A549 (cell line): ENCODE measurements around the gene GRIA2. TPM values are rescaled to one million over a fixed set of nuclear protein-coding genes. Genes with fewer than 3 reads are reported as not detected.

ENCODE experiments used
- ATAC-seq, 2 experiments: fragments of 200-7000 bp in 1 of 2; fragments of >200 bp in 1 of 2; cut with Nextera tagmentation in 1 of 2; cut with Tn5 transposase in 1 of 2; 3 replicates each; pipeline versions ENCODE4 v1.8.0 to v1.9.1; 2018 to 2020; ENCODE audit warnings: mild to moderate bottlenecking in 1 of 2, moderate library complexity in 1 of 2
- CTCF ChIA-PET: fragments of 300-600 bp; sonication (Branson Sonifier 250); formaldehyde crosslinking; extraction: SDS; loops from one replicate; lab custom pipeline; 2021; ENCODE audit warnings: antibody characterized with exemption, inconsistent platforms; lab: Yijun Ruan, JAX
- POLR2A ChIA-PET: fragments of 350-600 bp; formaldehyde crosslinking; extraction: SDS; loops from one replicate; lab custom pipeline; 2021; ENCODE audit warnings: antibody characterized with exemption, inconsistent platforms; lab: Yijun Ruan, JAX
- DNase-seq, 2 experiments: peaks; one replicate each; pipeline versions ENCODE4 v3.0.0 to v3.0.0-alpha.2; 2011 to 2016; ENCODE audit warnings: low read depth in 1 of 2, low spot score in 1 of 2
- FAIRE-seq: peaks from 2 replicates; lab custom pipeline; 2011; peaks lifted over from hg19 to GRCh38; lab: Jason Lieb, UNC
- H3K27ac ChIP-seq, 2 experiments: fragments of >200 bp; sonication (Bioruptor Twin); formaldehyde crosslinking; 3 replicates each; pipeline ENCODE4 v1.5.1; 2016 to 2017
- H3K4me1 ChIP-seq: fragments of >200 bp; sonication (Bioruptor Twin); formaldehyde crosslinking; 3 replicates; pipeline ENCODE4 v1.6.1; 2016
- H3K4me2 ChIP-seq: fragments of >200 bp; sonication (Bioruptor Twin); formaldehyde crosslinking; 3 replicates; pipeline ENCODE4 v1.6.1; 2016
- H3K4me3 ChIP-seq: fragments of >200 bp; sonication (Bioruptor Twin); formaldehyde crosslinking; 3 replicates; pipeline ENCODE4 v1.5.1; 2016
- H3K9me3 ChIP-seq: fragments of >200 bp; sonication (Bioruptor Twin); formaldehyde crosslinking; 3 replicates; pipeline ENCODE4 v1.6.1; 2016
- ATOH8 ChIP-seq: fragments of 250-450 bp; sonication (Bioruptor Pico); IDR thresholded peaks from 2 replicates; pipeline ENCODE4 v1.5.0; 2020; ENCODE audit warnings: low read depth, mild to moderate bottlenecking, moderate library complexity
- CHD2 ChIP-seq: fragments of 150-350 bp; IDR thresholded peaks from 2 replicates; pipeline ENCODE4 v1.6.1; 2014; ENCODE audit warnings: low read length; ENCODE audit not compliant: partially characterized antibody
- EHMT2 ChIP-seq: fragments of 200-600 bp; sonication (generic); IDR thresholded peaks from 2 replicates; pipeline ENCODE4 v1.6.1; 2016; ENCODE audit warnings: antibody characterized with exemption, low read depth, mild to moderate bottlenecking, moderate library complexity
- ELK1 ChIP-seq: fragments of 150-350 bp; IDR thresholded peaks from 2 replicates; pipeline ENCODE4 v1.6.1; 2014; ENCODE audit warnings: low read depth, mild to moderate bottlenecking, low read length
- FOSL2 ChIP-seq, 2 experiments: fragments of 450-650 bp in 1 of 2; fragments of >200 bp in 1 of 2; sonication (Bioruptor Twin) in 1 of 2; formaldehyde crosslinking; IDR thresholded peaks; 2 replicates each; pipeline versions ENCODE4 v1.5.0 to v1.6.1; 2016 to 2020; ENCODE audit warnings: mild to moderate bottlenecking in 1 of 2, moderate library complexity in 1 of 2
- HDAC2 ChIP-seq: fragments of 200-600 bp; sonication (generic); IDR thresholded peaks from 2 replicates; pipeline ENCODE4 v1.6.1; 2016
- HES2 ChIP-seq: fragments of >200 bp; sonication (Bioruptor Twin); formaldehyde crosslinking; IDR thresholded peaks from 2 replicates; pipeline ENCODE4 v1.6.1; 2016
- HEYL ChIP-seq: fragments of 250-450 bp; sonication (Bioruptor Pico); IDR thresholded peaks from 2 replicates; pipeline ENCODE4 v1.8.0; 2021; ENCODE audit warnings: mild to moderate bottlenecking, moderate library complexity
- HOXB13 ChIP-seq: fragments of 250-450 bp; sonication (Bioruptor Pico); IDR thresholded peaks from 2 replicates; pipeline ENCODE4 v1.5.0; 2020; ENCODE audit warnings: low read depth, mild to moderate bottlenecking, moderate library complexity
- JUNB ChIP-seq: fragments of >200 bp; sonication (Bioruptor Twin); formaldehyde crosslinking; IDR thresholded peaks from 2 replicates; pipeline ENCODE4 v1.6.1; 2016
- KDM1A ChIP-seq: fragments of 200-600 bp; sonication (generic); IDR thresholded peaks from 2 replicates; pipeline ENCODE4 v1.6.1; 2016; ENCODE audit warnings: low read depth, mild to moderate bottlenecking
- MAFK ChIP-seq: fragments of 450-650 bp; IDR thresholded peaks from 2 replicates; pipeline ENCODE4 v1.6.1; 2014; ENCODE audit not compliant: partially characterized antibody
- MAX ChIP-seq: IDR thresholded peaks from 2 replicates; pipeline ENCODE4 v1.6.1; 2012
- MYC ChIP-seq: IDR thresholded peaks from 2 replicates; pipeline ENCODE4 v1.6.1; 2012; ENCODE audit warnings: mild to moderate bottlenecking, inconsistent platforms, low read length, improper control_type of control experiment, borderline replicate concordance
- NFE2L2 ChIP-seq: fragments of 150-350 bp; conservative IDR thresholded peaks from 2 replicates; pipeline ENCODE4 v1.6.1; 2014; ENCODE audit warnings: low read length
- PHF8 ChIP-seq: fragments of 200-600 bp; sonication (generic); IDR thresholded peaks from 2 replicates; pipeline ENCODE4 v1.6.1; 2016; ENCODE audit warnings: low read depth, mild to moderate bottlenecking, antibody characterized with exemption, moderate library complexity, borderline replicate concordance
- POLR2AphosphoS2 ChIP-seq: conservative IDR thresholded peaks from 2 replicates; pipeline ENCODE4 v1.6.1; 2012; ENCODE audit warnings: low read length, improper control_type of control experiment, inconsistent platforms
- RAD21 ChIP-seq, 2 experiments: fragments of >200 bp in 1 of 2; sonication (Bioruptor Twin) in 1 of 2; formaldehyde crosslinking in 1 of 2; IDR thresholded peaks in 1 of 2; conservative IDR thresholded peaks in 1 of 2; 2 replicates in 1 of 2; 3 replicates in 1 of 2; pipeline ENCODE4 v1.6.1; 2012 to 2018; ENCODE audit warnings: inconsistent platforms in 1 of 2
- RCOR1 ChIP-seq: fragments of 150-350 bp; IDR thresholded peaks from 2 replicates; pipeline ENCODE4 v1.6.1; 2014; ENCODE audit warnings: antibody characterized with exemption, low read length, low read depth
- RFX5 ChIP-seq: fragments of 450-650 bp; IDR thresholded peaks from 2 replicates; pipeline ENCODE4 v1.7.1; 2014; ENCODE audit warnings: antibody characterized with exemption, mild to moderate bottlenecking, moderate library complexity
- SMC3 ChIP-seq: fragments of >200 bp; sonication (Bioruptor Twin); formaldehyde crosslinking; IDR thresholded peaks from 3 replicates; pipeline ENCODE4 v1.6.1; 2018; ENCODE audit warnings: inconsistent platforms
- SREBF2 ChIP-seq: fragments of 450-650 bp; IDR thresholded peaks from 2 replicates; pipeline ENCODE4 v1.6.1; 2014; ENCODE audit warnings: mild to moderate bottlenecking, moderate library complexity
- TFCP2L1 ChIP-seq: fragments of 250-450 bp; sonication (Bioruptor Pico); IDR thresholded peaks from 2 replicates; pipeline ENCODE4 v1.5.0; 2021; ENCODE audit warnings: mild to moderate bottlenecking
- ZC3H11A ChIP-seq: fragments of 450-650 bp; IDR thresholded peaks from 2 replicates; pipeline ENCODE4 v1.6.1; 2014; ENCODE audit warnings: antibody characterized with exemption, mild to moderate bottlenecking
- ZNF302 ChIP-seq: fragments of 250-450 bp; sonication (Bioruptor Pico); IDR thresholded peaks from 2 replicates; pipeline ENCODE4 v1.9.0; 2021; ENCODE audit warnings: inconsistent platforms, mild to moderate bottlenecking, moderate library complexity
- WGBS: methylation state at CpG from one replicate; pipeline ENCODE4 v1.1.6; 2017; ENCODE audit errors: missing lambda C conversion rate; 5-methylcytosine and 5-hydroxymethylcytosine counted together
- polyA plus RNA-seq, 4 experiments: library from polyadenylated mRNA; depleted of rRNA in 3 of 4; stranded (reverse); fragments of >200 nt; fragmentation: RNase III in 1 of 4; extraction: RNeasy Plus Mini Kit Qiagen cat#74134 plus additional on column Dnase treatment in 1 of 4; gene quantifications; 2 replicates in 3 of 4; 3 replicates in 1 of 4; pipeline ENCODE4 v1.2.3, GENCODE V29; 2011 to 2017
- TF ChIP-seq, protein P1 (sequence below): fragments of 250-450 bp; sonication (Bioruptor Pico); IDR thresholded peaks from 2 replicates; pipeline ENCODE4 v1.5.0; 2021; ENCODE audit warnings: mild to moderate bottlenecking, moderate library complexity, borderline replicate concordance
- TF ChIP-seq, protein P2 (sequence below): fragments of >200 bp; sonication (Bioruptor Twin); formaldehyde crosslinking; IDR thresholded peaks from 3 replicates; pipeline ENCODE4 v1.5.1; 2016
- TF ChIP-seq, protein P3 (sequence below): fragments of >200 bp; sonication (Bioruptor Twin); formaldehyde crosslinking; IDR thresholded peaks from 3 replicates; pipeline ENCODE4 v1.6.1; 2016

GRIA2 gene
- polyA plus RNA-seq, 2 of the 4 experiments (the other 2 are of a cell fraction) = 0.08 TPM; not detected in 1

- H3K4me1 ChIP-seq = 0 out of 3 replicates have a peak, but pooled peaks cover 3% of the 10 kb centered on the region
- CTCF ChIA-PET = no interaction called here
- POLR2A ChIA-PET = no interaction called here
- ATAC-seq = no peak
- H3K4me3 ChIP-seq = no peak overlapping the region
- no peak overlapping the region for H3K4me2 ChIP-seq
- DNase-seq = no peak
- WGBS = 94% methylated on average over 3 of the region's 3 CpGs
- FAIRE-seq = no peak
- TF ChIP-seq POLR2AphosphoS2 = no peak
- no peak for TF ChIP-seq HOXB13
- TF ChIP-seq SMC3 = no peak
- TF ChIP-seq ATOH8 = no peak
- no peak for TF ChIP-seq RCOR1
- no peak for TF ChIP-seq EHMT2
- no peak for TF ChIP-seq MAX
- TF ChIP-seq TFCP2L1 (CRISPR knock-in tag) = no peak
- TF ChIP-seq PHF8 = no peak
- TF ChIP-seq HDAC2 = no peak
- TF ChIP-seq SREBF2 = no peak
- no peak for TF ChIP-seq RFX5
- TF ChIP-seq HES2 = no peak
- TF ChIP-seq FOSL2 (IDR thresholded peaks at IDR 0.05) = no peak
- TF ChIP-seq FOSL2 (CRISPR knock-in tag; IDR thresholded peaks at IDR 0.05) = no peak
- TF ChIP-seq MYC = no peak
- TF ChIP-seq, protein P1, sequence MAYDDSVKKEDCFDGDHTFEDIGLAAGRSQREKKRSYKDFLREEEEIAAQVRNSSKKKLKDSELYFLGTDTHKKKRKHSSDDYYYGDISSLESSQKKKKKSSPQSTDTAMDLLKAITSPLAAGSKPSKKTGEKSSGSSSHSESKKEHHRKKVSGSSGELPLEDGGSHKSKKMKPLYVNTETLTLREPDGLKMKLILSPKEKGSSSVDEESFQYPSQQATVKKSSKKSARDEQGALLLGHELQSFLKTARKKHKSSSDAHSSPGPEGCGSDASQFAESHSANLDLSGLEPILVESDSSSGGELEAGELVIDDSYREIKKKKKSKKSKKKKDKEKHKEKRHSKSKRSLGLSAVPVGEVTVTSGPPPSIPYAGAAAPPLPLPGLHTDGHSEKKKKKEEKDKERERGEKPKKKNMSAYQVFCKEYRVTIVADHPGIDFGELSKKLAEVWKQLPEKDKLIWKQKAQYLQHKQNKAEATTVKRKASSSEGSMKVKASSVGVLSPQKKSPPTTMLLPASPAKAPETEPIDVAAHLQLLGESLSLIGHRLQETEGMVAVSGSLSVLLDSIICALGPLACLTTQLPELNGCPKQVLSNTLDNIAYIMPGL (CRISPR knock-in tag) = no peak
- no peak for TF ChIP-seq NFE2L2
- no peak for TF ChIP-seq CHD2
- TF ChIP-seq ZNF302 (CRISPR knock-in tag) = no peak
- no peak for TF ChIP-seq HEYL (CRISPR knock-in tag)
- H3K27ac ChIP-seq = no peak overlapping the region
- H3K9me3 ChIP-seq = no peaks in the 10 kb centered on the region
Measured at GRCh38 chr4:157226601-157227000, 6.1 kb downstream of the GRIA2 start.

DNA sequence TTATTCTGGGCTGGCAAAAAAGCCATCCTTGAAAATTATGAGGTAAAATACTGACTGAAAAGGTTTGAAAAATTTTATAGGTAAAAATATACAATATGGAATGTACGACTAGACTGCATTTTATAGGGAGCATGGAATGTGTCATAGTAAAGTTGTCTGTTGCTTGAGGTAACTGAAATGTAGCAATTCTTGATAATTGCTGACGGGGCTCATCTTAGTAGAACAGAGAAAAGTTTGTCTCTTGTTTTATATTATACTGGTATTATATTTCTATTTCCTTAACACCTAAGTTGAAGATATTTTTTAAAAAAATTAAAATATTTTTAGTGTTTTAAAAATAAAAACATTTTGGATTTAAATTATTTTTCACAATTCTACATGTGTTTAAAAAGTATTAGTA lies 11.0 kb downstream of the GRIA2 start:
- DNase-seq = no peak
- TF ChIP-seq TFCP2L1 (CRISPR knock-in tag) = no peak
- no peak for TF ChIP-seq MYC
- TF ChIP-seq ELK1 = no peak
- TF ChIP-seq MAFK = no peak
- no peak for TF ChIP-seq ZNF302 (CRISPR knock-in tag)
- no peak for TF ChIP-seq KDM1A
- TF ChIP-seq, protein P2, sequence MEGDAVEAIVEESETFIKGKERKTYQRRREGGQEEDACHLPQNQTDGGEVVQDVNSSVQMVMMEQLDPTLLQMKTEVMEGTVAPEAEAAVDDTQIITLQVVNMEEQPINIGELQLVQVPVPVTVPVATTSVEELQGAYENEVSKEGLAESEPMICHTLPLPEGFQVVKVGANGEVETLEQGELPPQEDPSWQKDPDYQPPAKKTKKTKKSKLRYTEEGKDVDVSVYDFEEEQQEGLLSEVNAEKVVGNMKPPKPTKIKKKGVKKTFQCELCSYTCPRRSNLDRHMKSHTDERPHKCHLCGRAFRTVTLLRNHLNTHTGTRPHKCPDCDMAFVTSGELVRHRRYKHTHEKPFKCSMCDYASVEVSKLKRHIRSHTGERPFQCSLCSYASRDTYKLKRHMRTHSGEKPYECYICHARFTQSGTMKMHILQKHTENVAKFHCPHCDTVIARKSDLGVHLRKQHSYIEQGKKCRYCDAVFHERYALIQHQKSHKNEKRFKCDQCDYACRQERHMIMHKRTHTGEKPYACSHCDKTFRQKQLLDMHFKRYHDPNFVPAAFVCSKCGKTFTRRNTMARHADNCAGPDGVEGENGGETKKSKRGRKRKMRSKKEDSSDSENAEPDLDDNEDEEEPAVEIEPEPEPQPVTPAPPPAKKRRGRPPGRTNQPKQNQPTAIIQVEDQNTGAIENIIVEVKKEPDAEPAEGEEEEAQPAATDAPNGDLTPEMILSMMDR = no peak
- no peak for TF ChIP-seq HES2
- no peak for TF ChIP-seq HDAC2
- TF ChIP-seq, protein P3, sequence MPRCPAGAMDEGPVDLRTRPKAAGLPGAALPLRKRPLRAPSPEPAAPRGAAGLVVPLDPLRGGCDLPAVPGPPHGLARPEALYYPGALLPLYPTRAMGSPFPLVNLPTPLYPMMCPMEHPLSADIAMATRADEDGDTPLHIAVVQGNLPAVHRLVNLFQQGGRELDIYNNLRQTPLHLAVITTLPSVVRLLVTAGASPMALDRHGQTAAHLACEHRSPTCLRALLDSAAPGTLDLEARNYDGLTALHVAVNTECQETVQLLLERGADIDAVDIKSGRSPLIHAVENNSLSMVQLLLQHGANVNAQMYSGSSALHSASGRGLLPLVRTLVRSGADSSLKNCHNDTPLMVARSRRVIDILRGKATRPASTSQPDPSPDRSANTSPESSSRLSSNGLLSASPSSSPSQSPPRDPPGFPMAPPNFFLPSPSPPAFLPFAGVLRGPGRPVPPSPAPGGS = no peak
- TF ChIP-seq FOSL2 (IDR thresholded peaks at IDR 0.05) = no peak
- no peak for TF ChIP-seq FOSL2 (CRISPR knock-in tag; IDR thresholded peaks at IDR 0.05)
- no peak for TF ChIP-seq SREBF2
- TF ChIP-seq JUNB = no peak
- no peak for TF ChIP-seq EHMT2
- no peak for TF ChIP-seq ZC3H11A
- TF ChIP-seq SMC3 = no peak
- no peak for TF ChIP-seq RAD21 (conservative IDR thresholded peaks at IDR 0.05 in 1 of 2, IDR thresholded peaks at IDR 0.05 in 1 of 2)
- no peak for TF ChIP-seq CHD2
- TF ChIP-seq, all 56 proteins: peak for 0
- ChIA-PET POLR2A (no interaction called here), CTCF (no interaction called here)
- H3K27ac ChIP-seq = no peak overlapping the region
- no peak overlapping the region for H3K4me3 ChIP-seq
- whole genome bisulfite sequencing = 27% methylated on average over 2 of the region's 2 CpGs
- no peak for FAIRE-seq
- no peak for ATAC-seq
- no peaks in the 10 kb centered on the region for H3K9me3 ChIP-seq
- no peaks in the 10 kb centered on the region for H3K4me1 ChIP-seq
- H3K4me2 ChIP-seq = no peak overlapping the region
